ENCODE results near the gene RIMS3.
"Not testable (repeated sequence)": the region's sequence is repeated elsewhere in the genome, so short reads cannot be mapped to it uniquely, and the experiment has no call there.

The RIMS3 gene

DNA sequence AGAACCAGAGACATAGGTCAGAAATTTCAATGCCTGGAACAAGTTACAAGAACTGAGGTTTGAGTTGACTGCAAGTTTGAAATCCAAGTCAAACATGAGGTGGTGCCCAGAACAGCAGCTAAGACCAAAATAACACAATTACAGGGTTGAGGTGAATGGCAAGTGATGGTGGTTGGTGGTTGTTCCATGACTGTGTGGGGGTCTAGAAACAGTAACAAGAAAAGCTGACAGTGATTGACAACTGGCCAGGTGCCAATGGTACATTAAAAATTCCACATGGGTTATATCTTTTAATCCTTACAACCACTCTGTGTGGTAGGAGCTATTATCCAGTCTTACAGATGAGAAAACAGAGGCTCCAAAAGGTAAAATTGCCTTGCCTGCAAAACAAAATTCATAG, 32.0 kb downstream of the RIMS3 start:
- no peak for DNase-seq

DNA sequence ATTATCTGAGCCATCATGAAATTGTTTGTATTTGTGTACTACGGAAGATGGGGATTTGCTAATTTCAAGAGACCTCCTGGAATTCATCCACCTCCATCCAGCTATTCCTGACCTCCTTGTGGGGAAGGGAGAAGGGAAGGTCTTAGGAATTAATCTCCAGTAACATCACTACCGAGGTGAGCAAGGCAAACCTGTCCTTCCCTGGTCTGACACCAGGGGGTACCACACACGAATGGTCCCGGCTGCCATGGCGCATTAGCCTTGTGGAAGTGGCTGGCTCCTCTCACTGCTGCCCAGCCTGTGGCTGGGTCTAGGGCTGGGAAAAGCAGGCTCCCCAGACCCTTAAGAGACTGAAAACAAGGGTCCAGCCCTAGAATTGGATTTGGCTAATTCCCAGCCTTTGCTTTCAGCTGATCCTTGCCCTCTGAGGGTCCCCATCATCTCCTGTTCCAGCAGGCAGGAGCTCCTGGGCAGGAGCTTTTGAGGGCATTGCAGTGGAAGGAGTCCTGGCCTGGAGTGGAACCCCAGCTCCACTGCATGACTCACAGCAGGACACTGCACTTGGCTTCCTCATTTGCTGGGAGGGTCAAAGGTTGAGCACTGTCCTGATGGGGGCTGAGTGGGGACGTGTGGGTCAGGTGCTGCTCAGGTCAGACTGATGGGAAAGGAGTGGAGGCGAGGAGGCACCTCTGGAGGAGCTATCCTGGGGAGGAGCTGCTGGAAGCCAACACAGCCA, 34.8 kb downstream of the RIMS3 start:
- no peak for DNase-seq

DNA sequence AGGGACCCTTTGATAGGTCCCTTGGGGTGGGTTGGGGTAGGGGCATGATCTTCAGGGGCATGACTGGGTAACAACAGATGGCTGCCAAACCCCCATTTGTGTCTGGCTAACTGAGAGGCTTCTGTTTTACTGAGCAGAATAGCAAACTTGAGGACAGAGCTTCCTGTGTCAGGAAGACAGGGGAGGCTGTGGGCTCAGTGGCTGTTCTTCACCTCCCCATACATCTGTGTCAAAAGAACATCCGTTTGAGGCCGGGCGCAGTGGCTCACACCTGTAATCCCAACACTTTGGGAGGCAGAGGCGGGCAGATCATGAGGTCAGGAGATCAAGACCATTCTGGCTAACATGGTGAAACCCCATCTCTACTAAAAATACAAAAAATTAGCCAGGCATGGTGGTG, 35.9 kb downstream of the RIMS3 start:
- not testable (repeated sequence) for DNase-seq

DNA sequence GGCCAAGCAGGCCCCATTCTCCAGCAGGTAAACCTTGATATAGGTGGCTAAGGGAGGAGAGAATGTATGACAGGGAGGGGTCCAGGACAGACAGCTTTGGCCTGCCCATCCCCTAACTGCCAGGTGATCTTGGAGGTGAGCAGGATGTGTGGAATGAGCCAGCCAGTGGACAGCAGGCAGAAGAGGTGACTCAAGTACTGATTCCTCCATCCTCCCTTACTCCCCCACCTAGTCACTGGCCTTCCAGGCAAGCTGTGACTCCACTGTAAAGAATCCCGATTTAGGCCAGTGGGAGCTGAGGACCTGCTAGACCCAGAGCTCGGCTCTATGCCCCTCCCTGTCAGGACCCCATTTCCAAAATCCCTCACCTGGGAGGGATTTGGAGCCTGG, 36.6 kb downstream of the RIMS3 start:
- DNase-seq = no peak

DNA sequence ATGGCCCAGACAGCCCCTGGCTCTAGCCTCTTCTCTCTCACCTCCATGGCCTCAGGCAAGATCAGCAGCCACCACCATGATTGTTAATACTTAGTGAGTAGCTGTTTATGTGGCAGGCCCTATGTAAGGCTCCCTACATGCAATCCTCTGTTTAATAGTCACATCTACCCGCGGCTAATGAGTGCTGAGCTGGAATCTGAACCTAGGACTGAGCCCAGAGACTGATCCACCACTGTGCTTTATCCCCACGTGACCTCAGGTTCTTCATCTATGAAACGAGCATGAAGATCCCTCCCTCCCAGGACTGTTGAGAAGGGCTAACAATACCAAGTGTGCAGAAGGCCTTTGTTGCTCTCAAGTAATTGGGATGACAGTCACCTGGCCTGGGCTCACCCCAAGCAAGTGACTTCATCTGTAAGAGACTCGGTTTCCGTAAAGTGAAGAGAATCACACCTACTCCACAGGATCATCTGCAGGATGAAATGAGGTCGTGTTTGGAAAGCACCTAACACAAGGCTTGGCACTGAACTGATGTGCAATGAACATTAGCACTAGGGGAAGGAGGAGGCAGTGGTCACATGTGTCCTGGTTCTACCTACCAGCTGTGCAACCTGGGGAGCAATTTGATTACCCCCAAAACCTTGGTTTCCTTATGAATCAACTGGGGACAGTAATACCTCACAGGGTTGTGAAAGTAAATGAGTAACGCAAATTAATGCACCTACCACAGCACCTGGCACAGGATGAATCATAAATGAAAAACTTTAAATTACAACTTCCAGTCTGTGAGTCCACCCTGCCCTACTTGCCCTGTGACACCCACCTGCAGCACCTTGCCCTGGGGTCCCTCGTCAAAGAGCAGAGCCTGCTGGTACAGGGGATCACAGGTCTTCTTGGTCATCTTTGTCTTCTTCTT, 37.2 kb downstream of the RIMS3 start:
- no peak for DNase-seq

DNA sequence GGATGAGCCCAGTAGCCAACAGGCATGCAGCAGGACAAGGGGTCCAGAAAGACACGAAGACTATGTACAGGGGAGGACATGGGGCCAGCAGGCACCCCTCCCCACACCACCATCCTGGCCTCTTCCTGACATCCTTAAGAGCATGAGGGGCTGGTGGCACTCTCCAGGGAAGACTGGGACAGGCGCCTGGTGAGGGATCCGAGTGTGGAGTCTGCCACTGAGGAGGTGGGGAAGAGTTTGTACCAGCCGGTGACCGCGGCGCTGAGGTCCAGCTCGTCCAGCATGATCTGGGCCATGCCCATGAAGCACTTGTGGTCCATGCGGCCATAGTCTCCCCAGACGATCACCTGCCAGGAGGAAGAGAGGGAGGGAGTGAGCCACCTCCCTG, 39.1 kb downstream of the RIMS3 start:
- DNase-seq = no peak

DNA sequence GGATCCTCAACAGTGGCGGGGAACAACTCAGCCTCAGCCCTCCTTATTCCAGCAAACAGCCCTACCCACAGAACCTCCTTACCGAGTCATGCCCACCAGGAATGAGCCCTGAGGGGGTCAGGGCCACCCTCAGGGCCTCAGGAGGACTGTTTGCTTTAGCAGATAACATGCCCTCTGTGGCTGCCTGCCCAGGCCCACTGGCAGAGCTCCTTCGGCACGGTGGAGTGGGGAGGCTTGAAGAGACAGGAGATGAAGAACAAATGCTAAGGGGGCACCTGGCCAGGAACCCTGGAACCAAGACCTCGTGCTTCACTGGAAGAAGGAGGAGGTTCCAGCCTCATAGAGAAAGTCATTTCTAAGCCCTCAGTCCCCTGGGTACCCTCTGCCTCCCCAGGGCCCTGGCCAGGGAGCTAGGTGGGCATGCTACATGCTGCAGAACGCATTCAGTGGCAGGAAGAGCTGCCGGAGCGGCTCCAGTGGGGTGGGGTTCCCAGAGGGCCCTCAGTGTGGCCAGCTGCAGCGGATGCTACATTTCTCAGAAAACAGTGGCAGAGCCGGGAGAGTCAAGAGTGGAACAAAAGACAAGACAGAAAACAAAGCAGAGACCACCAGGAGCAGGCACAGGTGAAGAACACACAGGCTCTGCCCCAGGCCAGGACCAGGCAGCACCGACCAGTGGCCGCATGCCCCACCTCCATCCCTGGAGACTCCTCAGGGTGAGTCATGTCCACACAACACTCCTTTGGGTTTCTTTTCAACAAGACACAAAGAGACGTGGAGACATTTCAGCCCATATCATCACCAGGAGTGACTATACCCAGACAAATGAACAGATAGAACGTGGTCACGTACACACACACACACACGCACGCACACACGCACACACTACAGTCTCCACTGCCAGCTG, 39.8 kb downstream of the RIMS3 start:
- peak in 1 of 51 donors; percentile 15 for DNase-seq

DNA sequence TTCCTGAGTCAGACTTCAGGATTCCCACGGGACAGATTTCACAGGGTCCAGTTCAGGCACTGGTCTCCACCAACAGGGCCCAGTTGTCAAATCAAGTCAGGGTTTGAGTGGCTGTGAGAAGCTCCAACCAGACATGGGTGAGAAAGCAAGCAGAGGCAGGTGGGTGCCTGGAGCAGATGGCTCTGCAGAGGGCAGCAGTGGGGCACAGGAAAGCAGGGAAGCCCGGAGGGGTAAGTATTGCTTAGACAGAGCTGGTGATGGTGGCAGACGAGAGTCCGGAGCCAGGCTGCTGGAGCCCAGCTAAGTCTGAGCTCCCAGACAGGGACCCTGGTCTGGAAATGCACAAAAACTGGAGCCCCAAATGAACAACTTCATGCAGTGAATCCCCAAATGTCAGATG, 40.4 kb downstream of the RIMS3 start:
- peak in 10 of 51 donors; percentile 5 to 18 (median 14) for DNase-seq

DNA sequence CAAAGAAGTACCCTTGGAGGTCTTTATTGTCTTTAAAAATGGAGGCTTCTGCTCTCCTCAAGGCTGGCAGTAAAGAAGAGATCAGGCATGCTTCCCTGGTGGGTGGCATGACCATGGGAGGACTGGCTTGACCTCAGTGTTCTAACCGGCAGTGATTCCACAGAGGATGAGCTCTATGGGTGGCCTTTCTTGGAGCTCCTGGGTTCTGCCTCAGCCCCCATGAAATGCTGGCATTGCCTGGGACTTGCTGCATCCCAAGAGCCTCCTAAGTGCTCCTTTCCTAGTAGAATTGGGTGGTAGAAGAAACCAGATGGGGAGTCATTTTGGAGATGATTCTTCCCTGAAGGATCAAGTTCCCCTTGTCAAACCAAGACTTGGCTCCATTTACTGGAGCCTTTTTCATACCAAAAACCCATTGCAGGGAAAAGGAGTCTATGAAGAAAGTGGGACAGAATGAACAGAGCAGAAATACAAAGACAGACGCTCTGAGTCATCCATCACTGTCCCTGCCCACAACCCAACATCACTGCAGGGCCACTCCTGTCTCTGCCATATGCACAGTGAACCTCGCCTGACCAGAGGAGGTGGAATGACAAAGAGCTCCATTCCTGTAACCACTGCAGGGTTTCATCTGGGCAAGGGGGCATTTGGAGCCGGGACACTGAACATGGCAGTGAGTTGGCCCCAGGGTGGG, 42.4 kb downstream of the RIMS3 start:
- DNase-seq = peak in 1 of 51 donors; percentile 14

DNA sequence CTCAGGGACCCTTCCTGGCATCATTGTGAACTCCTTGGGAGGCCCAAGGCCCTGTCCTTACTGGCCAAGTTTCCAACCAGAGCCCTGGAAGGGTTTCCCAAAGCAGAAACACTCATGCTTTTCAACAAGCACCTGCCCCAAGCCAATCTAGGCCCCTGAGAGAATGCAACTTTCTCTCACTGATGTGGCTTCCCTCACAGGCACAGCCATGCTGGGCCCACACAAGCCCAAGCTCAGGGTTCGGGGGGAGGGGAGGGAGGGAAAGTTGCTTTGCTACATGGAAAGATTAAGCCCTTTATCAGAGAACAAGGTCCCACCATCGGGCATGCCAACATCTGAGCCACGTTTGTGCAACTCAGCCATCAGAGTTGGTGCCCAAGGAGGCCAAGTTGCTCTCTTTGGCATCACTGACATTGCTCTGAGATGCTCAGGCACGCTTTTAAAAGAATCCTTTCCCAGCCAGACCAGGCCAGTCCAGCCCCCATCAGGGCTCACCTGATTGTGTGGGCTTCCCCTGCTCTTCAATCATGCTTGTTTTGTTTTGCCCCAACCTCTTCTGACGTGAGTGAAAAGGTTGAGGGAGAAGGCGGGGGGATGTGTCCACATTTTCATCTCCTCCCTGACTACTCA, 43.5 kb downstream of the RIMS3 start:
- no peak for DNase-seq

DNA sequence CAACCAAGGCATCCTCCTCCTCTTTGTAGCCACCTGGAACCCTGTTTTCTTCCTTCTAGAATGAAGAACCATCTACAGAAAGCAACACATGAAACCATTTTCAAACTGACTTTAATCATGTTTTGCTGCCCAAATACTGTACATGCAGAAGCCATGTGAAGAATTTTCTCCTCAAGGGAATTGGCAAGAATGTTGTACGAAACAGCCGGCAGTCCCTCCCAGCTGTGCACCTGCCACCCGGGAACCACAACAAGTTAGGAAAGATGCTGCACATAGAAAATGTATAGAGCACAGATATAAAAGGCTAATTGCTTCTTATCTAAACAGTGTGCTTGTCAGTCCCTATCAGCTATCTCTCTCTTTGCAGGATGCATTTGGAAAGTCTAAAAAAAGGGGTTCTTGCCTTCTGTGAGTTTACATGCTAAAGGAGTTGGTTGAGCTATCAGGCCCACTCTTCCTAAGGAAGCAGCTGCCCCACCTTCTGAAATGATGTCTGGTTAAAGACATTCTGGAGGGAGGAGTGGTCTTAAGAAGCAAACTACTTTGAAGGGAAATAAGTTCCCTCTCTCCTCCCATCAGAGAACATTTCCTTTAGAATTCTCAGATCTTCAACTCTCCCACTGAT, 44.8 kb downstream of the RIMS3 start:
- DNase-seq = no peak

DNA sequence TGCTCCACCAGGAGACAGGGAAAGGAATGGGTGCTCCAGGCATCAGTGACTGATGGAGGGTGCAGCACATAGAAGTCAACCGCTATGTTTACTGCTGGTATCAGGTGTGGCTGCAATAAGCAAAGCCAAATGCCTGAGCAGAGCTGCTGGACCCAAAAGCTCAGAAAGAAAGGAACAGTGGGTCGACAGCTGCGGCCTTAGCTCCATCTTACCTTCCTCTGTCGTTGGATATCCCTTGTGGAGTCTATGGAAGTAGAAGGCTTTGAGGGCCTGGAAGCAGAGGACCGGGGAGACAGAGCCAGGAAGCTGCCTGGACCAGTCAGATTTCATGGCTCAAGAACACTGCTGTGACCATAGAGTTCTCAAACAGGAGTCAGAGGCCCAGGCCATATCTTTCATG, 45.3 kb downstream of the RIMS3 start:
- no peak for DNase-seq

DNA sequence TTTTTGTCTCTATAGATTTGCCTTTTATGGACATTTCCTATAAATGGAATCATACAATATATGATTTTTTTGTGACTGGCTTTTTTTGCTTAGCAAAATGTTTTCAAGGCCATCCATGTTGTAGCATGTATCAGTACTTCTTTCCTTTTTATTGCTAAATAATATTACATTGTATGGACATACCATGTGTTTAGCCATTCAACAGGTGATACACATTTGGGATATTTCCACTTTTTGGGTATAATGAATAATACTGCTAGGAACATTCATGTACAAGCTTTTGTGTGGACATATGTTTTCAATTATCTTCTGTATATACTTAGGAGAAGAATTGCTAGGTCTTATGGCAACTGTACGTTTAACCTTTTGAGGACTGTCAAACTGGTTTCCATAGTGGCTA, 47.4 kb downstream of the RIMS3 start:
- DNase-seq = no peak

DNA sequence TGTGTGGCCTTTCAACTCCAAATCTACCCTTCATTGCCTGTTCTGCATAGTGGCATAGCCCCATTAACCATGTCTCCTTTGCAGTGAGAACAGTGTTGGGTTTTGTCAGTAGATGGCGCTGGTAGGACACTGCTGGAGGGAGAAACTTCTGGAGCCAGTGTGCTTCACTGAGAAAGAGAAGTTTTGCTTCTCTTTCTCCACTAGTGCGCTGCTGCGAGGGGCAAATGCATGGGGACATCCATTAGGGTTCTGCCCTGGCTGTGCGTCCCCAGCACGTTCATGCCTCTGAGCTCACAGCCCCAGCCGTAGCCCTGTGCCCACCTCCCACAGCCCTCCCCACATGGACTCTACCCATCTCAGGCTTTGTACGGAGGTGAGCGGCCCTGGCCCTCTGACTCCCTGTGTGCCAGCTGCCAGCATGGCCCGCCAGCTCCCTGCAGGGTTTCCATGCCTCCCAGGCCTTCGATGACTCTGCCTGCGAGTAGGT, 53.1 kb downstream of the RIMS3 start:
- DNase-seq = peak in 36 of 51 donors; percentile 8 to 76 (median 39)

DNA sequence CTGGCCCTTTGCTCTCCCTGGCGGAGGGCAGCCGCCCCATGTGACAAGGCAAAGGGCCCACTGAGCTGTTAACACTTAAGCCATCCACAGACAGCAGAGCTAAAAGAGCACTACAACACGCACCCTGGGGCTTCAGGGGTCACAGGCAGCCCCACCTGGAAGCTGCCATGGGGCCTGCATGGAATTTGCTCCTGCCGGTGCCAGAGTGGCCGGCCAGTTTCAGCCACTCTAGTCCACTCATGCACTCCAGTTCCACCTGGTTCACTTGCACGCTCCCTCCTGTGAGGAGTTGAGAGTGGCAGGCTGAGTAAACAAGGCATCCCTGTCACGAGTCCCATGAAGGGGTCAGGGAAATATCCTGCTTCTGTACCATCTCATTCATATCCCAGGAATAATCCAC, 55.3 kb downstream of the RIMS3 start:
- DNase-seq = no peak

DNA sequence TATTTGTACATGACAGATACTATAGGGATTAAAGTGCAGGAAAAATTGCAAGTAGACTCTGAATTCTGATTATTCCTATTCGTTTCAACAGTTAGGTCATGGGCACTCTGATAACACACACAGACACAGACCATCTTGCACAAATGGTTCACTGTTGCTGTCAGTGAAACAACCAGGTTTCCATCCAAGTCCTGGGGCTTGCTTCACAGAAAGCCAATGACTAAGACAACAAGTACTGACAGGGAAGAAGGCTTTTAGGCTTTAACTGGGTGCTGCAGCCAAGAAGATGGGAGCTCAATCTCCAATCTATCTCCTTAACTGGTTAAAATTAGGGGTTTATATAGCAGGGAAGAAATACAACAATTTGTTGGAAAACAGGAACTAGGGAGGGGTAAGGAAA, 57.6 kb downstream of the RIMS3 start:
- DNase-seq = no peak

DNA sequence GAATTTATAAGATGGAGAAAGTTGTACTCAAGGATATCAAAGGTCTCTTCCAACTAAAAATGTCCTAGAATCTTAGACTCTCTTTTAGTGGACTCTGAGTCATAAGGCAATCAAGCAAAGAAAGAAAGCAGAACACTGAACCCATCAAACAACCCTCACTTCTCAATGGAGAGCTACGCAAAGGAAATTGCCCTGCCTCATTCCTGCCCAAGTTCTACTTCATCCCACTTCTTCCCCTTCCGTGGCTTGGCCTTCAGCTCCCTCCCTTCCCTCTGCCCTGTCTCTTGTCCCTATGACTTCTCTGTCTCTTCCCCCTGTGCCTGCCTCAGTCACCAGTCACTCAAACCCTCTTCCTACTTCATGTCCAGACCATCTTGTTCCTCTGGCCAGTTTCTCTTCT, 58.5 kb downstream of the RIMS3 start:
- no peak for DNase-seq

DNA sequence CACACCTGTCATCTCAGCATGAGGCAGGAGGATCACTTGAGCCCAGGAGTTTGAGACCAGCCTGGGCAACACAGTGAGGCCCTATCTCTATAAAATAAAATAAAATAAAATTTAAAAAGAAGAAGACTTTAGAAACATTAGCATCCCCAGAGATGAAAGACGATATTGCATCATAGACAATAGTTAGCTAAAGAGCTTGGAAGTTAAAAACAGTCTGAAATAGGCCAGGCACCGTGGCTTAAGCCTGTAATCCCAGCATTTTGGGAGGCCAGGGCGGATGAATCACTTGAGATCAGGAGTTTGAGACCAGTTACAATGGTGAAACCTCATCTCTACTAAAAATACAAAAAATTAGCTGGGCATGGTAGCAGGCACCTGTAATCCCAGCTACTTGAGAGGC, 59.3 kb downstream of the RIMS3 start:
- no peak for DNase-seq

DNA sequence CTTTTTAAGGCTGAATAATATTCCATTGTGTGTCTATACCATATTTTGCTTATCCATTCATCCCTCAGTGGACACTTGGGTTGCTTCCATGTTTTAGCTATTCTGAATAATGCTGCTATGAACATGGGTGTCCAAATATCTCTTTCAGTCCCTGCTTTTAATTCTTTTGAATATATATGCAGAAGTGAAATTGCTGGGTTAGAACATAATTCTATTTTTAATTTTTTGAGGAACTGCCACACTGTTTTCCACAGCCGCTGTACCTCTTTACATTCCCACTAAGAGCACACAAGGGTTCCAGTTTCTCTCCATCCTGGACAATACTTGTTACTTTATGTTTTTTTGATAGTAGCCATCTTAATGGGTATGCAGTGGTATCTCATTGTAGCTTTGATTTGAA, 65.6 kb downstream of the RIMS3 start:
- no peak for DNase-seq

DNA sequence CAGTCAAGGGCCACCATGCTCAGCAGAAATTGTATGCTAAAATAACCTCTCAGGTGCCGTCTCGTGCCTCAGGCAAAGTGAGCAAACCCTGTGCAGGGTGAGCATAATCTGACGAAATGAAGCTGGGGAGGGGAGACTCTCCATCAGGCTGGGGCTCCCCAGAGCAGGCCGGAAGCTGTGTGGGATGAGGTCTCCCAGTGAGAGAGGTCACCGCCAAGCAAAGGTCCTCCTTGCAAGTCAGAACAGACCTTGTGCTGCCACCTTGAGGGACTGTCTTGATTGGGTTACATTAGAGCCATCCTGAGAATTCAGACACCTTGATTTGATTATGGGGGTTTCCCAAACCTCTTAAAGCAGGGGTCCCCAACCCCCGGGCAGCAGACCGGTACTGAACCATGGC, 69.9 kb downstream of the RIMS3 start:
- DNase-seq = no peak

Data from hypothalamus (tissue), 51 donors.